ENCODE data around the gene KRTAP5-8. TPM values are rescaled to one million over a fixed set of nuclear protein-coding genes. Genes with fewer than 3 reads are reported as not detected.

The KRTAP5-8 gene
- total and polyA plus RNA-seq, 2 donors (not counting 3 experiments of a cell fraction or from before 2014, with no cell fraction given), result 0.17 TPM; not detected in 1

GRCh38 chr11:71554996-71555395, 17.2 kb downstream of the KRTAP5-8 start:
- FAIRE-seq, result no peak
- H3K36me3 ChIP-seq (ENCODE audit: control insufficient read depth in 2 of 2, extremely low read depth in 1 of 2, insufficient read depth in 2 of 2, low read length in 2 of 2), result no peaks in the 10 kb centered on the region
- H3K9me1 ChIP-seq (replicated peaks; ENCODE audit: control insufficient read depth, extremely low read depth, insufficient read depth, low read length), result no peaks in the 10 kb centered on the region
- no peaks in the 10 kb centered on the region for H3K79me2 ChIP-seq (ENCODE audit: control insufficient read depth, insufficient read depth, low read length)
- H2AFZ ChIP-seq (ENCODE audit: low read depth, low read length), result no peak overlapping the region
- dilution Hi-C loops (cut with MboI; ENCODE audit: extremely low pct_ligation_motif_present, low sequenced_read_pairs), result no loop called here
- H3K9me3 ChIP-seq (replicated peaks; ENCODE audit: control insufficient read depth, insufficient read depth, low read length), result no peaks in the 10 kb centered on the region
- no peak overlapping the region for H3K27ac ChIP-seq (ENCODE audit: insufficient read depth, low read depth, low read length)
- no peak for DNase-seq (ENCODE audit: low read depth, low spot score)
- H3K9ac ChIP-seq (replicated peaks; ENCODE audit: extremely low read depth, insufficient read depth, low read length), result no peak overlapping the region
- intact Hi-C loops (cut with micrococcal nuclease), result no loop called here
- POLR2A ChIA-PET, result no interaction called here
- no peak overlapping the region for H3K4me3 ChIP-seq (replicated peaks in 1 of 3; ENCODE audit: insufficient read depth in 1 of 3, low read depth in 1 of 3, low read length in 3 of 3)
- no peaks in the 10 kb centered on the region for H3K27me3 ChIP-seq (ENCODE audit: control insufficient read depth in 2 of 2, insufficient read depth in 2 of 2, low read length in 2 of 2)
- no TSS peak for BruUV-seq (replicated peaks)
- TF ChIP-seq FOS (IDR thresholded peaks at IDR 0.05; ENCODE audit: borderline replicate concordance, insufficient read depth, low read length) (no peak), POLR2AphosphoS5 (IDR thresholded peaks at IDR 0.05; ENCODE audit: insufficient read depth, low read depth, low read length) (no peak), JUN (IDR thresholded peaks at IDR 0.05; ENCODE audit: borderline replicate concordance, insufficient read depth, insufficient read length, low read depth) (no peak), POLR2A (IDR thresholded peaks at IDR 0.05; ENCODE audit: low read depth, low read length) (no peak), EZH2 (IDR thresholded peaks at IDR 0.05; ENCODE audit: borderline replicate concordance, low read depth, low read length, severe bottlenecking) (no peak), MYC (IDR thresholded peaks at IDR 0.05; ENCODE audit: low read depth, low read length) (no peak), GATA2 (IDR thresholded peaks at IDR 0.05; ENCODE audit: insufficient read depth, insufficient read length, low read depth, low read length) (no peak)
- TF ChIP-seq, protein P1, sequence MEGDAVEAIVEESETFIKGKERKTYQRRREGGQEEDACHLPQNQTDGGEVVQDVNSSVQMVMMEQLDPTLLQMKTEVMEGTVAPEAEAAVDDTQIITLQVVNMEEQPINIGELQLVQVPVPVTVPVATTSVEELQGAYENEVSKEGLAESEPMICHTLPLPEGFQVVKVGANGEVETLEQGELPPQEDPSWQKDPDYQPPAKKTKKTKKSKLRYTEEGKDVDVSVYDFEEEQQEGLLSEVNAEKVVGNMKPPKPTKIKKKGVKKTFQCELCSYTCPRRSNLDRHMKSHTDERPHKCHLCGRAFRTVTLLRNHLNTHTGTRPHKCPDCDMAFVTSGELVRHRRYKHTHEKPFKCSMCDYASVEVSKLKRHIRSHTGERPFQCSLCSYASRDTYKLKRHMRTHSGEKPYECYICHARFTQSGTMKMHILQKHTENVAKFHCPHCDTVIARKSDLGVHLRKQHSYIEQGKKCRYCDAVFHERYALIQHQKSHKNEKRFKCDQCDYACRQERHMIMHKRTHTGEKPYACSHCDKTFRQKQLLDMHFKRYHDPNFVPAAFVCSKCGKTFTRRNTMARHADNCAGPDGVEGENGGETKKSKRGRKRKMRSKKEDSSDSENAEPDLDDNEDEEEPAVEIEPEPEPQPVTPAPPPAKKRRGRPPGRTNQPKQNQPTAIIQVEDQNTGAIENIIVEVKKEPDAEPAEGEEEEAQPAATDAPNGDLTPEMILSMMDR (IDR thresholded peaks at IDR 0.05; ENCODE audit: extremely low read depth in 1 of 2, insufficient read depth in 1 of 2, low read depth in 1 of 2, low read length in 2 of 2), result no peak
- TF ChIP-seq, protein P2, sequence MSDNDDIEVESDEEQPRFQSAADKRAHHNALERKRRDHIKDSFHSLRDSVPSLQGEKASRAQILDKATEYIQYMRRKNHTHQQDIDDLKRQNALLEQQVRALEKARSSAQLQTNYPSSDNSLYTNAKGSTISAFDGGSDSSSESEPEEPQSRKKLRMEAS (IDR thresholded peaks at IDR 0.05; ENCODE audit: insufficient read depth, insufficient read length), result no peak
- no peak overlapping the region for H3K4me2 ChIP-seq (ENCODE audit: insufficient read depth, low read length)
- CTCF ChIA-PET, result no interaction called here
- H3K4me1 ChIP-seq (ENCODE audit: control insufficient read depth, extremely low read depth, insufficient read depth, low read length), result no peaks in the 10 kb centered on the region
- no peaks in the 10 kb centered on the region for H4K20me1 ChIP-seq (replicated peaks; ENCODE audit: control insufficient read depth, extremely low read depth, insufficient read depth, low read length)
